Astrocyte of the cerebellum (primary cell): ENCODE results near the gene MAPRE2.
A peak's percentile ranks its signal among the peaks of the same experiment; 100 is the strongest.
"Not testable (repeated sequence)": the region's sequence is repeated elsewhere in the genome, so short reads cannot be mapped to it uniquely, and the experiment has no call there.

Experiments used
- DNase-seq: peaks from one replicate; pipeline ENCODE4 v3.0.0-alpha.2; 2011; ENCODE audit warnings: low read depth
- H3K4me3 ChIP-seq: 2 replicates; pipeline ENCODE4 v1.5.1; 2011; ENCODE audit warnings: mild to moderate bottlenecking, low read depth, low read length, moderate library complexity
- in situ Hi-C: cut with HindIII; loops from 2 replicates; pipeline ENCODE4 v1.10.0; 2017; ENCODE audit warnings: low sequenced_read_pairs
- TF ChIP-seq, protein P1 (sequence below): IDR thresholded peaks from 2 replicates; pipeline ENCODE4 v1.5.1; 2012; ENCODE audit warnings: low read length, low read depth, moderate library complexity, mild to moderate bottlenecking; ENCODE audit errors: missing control alignments

MAPRE2 gene

DNA sequence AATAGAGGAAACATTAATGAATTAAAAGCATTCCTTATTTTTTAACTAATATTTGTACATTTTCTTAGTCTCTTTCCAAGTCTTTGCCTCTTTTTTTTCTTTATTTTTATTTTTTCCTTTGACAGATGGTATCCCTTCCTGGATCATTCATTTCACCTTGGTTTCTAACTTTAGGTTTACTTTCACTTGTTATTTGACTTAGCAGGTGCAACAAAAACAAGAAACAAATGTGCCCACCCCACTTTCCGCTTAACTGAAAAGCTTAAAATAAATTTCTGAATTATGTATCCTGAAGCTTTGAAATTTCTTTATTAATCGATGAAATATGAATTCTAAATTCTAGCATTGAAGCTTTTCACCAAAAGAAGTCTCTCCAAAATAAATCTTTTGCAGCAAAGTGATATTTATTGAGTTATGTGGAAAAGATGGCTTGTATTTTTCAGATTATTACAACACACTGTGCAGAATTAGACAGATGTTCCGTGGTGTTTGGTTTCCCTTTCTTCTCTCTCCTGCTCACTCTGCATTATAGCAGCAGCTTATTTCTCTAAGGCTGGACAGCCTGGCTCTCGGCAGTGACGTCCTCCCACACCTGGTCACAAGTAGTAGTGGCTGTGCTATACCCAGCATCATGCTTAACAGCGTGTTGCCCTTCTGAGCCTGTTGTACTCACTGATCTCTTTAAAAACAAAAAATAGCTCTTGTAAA lies 100.5 kb downstream of the MAPRE2 start:
- in situ Hi-C loops, result no loop called here
- DNase-seq, result no peak
- no peak overlapping the region for H3K4me3 ChIP-seq
- TF ChIP-seq, protein P1, sequence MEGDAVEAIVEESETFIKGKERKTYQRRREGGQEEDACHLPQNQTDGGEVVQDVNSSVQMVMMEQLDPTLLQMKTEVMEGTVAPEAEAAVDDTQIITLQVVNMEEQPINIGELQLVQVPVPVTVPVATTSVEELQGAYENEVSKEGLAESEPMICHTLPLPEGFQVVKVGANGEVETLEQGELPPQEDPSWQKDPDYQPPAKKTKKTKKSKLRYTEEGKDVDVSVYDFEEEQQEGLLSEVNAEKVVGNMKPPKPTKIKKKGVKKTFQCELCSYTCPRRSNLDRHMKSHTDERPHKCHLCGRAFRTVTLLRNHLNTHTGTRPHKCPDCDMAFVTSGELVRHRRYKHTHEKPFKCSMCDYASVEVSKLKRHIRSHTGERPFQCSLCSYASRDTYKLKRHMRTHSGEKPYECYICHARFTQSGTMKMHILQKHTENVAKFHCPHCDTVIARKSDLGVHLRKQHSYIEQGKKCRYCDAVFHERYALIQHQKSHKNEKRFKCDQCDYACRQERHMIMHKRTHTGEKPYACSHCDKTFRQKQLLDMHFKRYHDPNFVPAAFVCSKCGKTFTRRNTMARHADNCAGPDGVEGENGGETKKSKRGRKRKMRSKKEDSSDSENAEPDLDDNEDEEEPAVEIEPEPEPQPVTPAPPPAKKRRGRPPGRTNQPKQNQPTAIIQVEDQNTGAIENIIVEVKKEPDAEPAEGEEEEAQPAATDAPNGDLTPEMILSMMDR, result no peak

DNA sequence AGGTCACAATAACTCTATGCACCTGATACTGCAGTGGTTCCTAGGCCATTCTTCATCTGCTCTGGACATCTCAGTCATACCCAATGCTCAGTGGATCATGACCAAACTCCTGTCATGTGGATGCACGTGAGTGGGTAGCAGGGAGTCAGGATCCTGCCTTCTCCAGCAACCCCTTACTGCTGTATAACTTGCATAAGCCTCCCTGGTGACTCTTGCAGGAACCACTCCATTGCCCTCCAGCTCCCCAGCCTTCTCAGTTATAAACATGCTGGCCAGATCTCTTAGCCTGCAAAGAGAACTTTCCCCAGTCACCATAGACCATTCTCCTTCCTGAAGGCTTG lies 101.0 kb downstream of the MAPRE2 start:
- TF ChIP-seq, protein P1, result no peak
- no peak for DNase-seq
- in situ Hi-C loops, result no loop called here
- H3K4me3 ChIP-seq, result no peak overlapping the region

DNA sequence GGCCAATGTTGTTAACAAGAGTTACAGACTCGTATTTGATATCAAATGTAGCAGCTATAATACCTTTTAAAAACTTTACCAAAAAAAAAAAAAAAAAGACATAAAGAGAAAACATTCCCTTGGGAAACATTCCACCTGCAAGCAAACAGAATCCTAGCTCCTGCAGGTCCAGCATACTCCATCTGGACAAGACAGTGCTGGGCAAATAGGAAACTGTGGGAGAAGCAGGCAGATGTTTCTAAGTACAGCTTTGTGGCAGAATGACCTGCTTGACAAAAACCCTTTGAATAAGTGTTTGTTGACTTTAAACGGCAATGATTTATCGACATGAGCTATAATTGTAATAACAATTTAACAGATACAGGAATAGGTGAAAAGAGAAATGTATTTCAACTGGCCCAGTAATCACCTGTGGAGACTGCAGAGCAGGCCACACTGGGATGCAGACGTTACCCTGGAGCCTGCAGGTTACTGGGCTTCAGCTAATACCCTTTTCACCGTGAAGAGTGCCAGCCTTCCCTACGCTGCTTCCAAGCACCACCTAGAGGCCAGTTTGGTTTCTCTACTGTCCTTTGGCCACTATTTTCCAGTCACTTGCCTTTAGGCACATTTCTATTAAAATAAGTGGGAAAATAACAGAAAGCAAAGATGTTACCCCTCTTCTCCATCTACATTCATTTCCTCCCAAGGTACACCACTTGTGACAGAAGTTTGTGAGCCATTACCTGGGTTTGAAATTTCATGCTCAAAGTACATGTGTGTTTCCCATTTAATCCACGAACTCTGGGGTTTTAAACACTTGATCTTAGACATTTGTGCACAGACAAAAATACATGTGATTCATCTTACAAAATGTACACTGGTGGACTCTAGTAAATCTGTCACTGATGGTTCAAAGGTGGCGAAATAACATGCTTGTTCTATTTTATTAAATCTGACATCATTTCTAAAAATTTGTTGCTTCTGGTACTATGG lies 102.7 kb downstream of the MAPRE2 start:
- TF ChIP-seq, protein P1, result peak; percentile 86
- peak; percentile 46 for DNase-seq
- no peak overlapping the region for H3K4me3 ChIP-seq
- in situ Hi-C loops, result no loop called here

DNA sequence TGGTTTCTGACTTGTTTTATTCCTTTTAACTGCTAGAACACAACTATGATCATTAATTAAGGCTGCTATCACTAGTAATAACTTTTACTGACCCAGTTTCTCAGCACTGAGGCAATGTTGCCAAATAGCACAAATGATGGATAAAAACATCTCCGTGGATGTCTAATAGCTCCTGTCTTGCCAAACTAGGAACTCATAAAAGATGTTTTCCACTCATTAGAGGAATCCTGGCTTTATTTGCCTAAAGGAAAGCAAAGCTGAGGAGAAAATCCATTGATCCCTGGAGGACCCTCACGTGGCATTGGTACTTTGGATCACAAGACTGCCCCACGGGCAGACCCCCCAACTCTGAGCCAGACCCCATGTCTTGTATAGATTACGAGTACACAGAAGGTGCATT lies 103.5 kb downstream of the MAPRE2 start:
- TF ChIP-seq, protein P1, result no peak
- in situ Hi-C loops, result no loop called here
- DNase-seq, result no peak

DNA sequence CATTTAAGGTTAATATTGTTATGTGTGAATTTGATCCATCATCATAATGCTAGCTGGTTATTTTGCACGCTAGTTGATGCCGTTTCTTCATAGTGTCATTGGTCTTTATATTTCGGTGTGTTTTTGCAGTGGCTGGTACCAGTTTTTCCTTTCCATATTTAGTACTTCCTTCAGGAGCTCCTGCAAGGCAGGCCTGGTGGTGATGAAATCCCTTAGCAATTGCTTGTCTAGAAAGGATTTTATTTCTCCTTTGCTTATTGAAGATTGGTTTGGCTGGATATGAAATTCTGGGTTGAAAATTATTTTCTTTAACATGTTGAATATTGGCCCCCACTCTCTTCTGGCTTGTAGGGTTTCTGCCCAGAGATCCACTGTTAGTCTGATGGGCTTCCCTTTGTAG lies 109.0 kb downstream of the MAPRE2 start:
- H3K4me3 ChIP-seq, DNase-seq, in situ Hi-C loops: not testable (repeated sequence)

More for the DNA sequence above, 103.5 kb downstream of the MAPRE2 start:
- no peak overlapping the region for H3K4me3 ChIP-seq

DNA sequence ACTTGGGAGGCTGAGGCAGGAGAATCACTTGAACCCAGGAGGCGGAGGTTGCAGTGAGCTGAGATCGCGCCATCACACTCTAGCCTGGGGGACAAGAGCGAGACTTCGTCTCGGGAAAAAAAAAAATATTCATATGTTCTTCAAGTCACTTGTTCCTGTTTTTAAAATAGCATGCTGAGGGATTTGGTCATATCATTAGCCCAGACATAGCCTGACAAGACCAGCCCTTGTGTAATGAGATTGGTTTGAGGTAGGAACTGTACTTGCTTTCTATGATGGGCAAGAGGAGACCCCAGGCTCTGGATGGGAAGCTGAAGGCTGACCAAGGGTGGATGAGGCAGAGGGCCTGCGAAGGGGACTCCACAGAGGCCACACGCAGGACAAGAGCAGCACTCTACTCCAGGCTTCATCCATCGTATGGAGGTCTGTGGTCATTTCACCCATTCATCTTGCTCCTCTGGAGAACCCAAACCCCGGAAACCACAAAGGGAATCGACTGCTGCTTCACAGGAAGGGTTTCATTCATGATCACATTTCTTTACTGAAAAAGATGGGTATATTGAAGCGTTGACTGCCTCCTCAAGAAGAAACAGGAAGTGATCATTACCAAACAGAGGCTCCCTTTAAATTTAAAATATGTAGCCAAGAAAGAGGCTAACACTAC lies 112.5 kb downstream of the MAPRE2 start:
- in situ Hi-C loops, result no loop called here
- no peak overlapping the region for H3K4me3 ChIP-seq
- no peak for DNase-seq
- TF ChIP-seq, protein P1, result no peak
